OCI-LY7 (cell line): ENCODE results near the gene CXCL16. TPM values are rescaled to one million over a fixed set of nuclear protein-coding genes. Genes with fewer than 3 reads are reported as not detected.
"Not testable (repeated sequence)": the region's sequence is repeated elsewhere in the genome, so short reads cannot be mapped to it uniquely, and the experiment has no call there.

Experiments used
- BruUV-seq: library from RNA; stranded (reverse); fragments of 400-500 nt; replicated peaks from 2 replicates; lab custom pipeline; 2021; lab: Mats Ljungman, UMichigan
- CTCF ChIA-PET: fragments of 300-600 bp; sonication (Branson Sonifier 250); formaldehyde crosslinking; loops from one replicate; lab custom pipeline; 2022; ENCODE audit warnings: antibody characterized with exemption; ENCODE audit not compliant: unreplicated experiment; lab: Charles Lee
- POLR2A ChIA-PET: fragments of 300-600 bp; sonication (Branson Sonifier 250); formaldehyde crosslinking; loops from one replicate; lab custom pipeline; 2022; ENCODE audit warnings: antibody characterized with exemption; lab: Charles Lee
- DNase-seq: peaks from one replicate; pipeline ENCODE4 v3.0.0-alpha.2; 2015; ENCODE audit warnings: low spot score
- H2AFZ ChIP-seq: fragments of 200-600 bp; sonication (generic), shearing (Covaris generic); 2 replicates; pipeline ENCODE4 v1.6.1; 2014; ENCODE audit warnings: mild to moderate bottlenecking, antibody characterized with exemption, low read length, moderate library complexity
- H3K27ac ChIP-seq: fragments of 200-600 bp; sonication (generic); 2 replicates; pipeline ENCODE4 v1.5.1; 2014; ENCODE audit warnings: mixed run types, low read depth, mild to moderate bottlenecking, moderate library complexity, low read length, inconsistent platforms; ENCODE audit not compliant: poor library complexity, severe bottlenecking
- H3K36me3 ChIP-seq: fragments of 200-600 bp; sonication (generic); 2 replicates; pipeline ENCODE4 v1.6.1; 2014; ENCODE audit warnings: mild to moderate bottlenecking, antibody characterized with exemption, low read length, moderate library complexity, mixed read lengths; ENCODE audit not compliant: insufficient read depth
- H3K4me1 ChIP-seq: fragments of 200-600 bp; sonication (generic); 2 replicates; pipeline ENCODE4 v1.5.1; 2014; ENCODE audit warnings: mild to moderate bottlenecking, low read length; ENCODE audit not compliant: insufficient read depth, poor library complexity, severe bottlenecking
- H3K4me2 ChIP-seq: fragments of 200-600 bp; sonication (generic); 2 replicates; pipeline ENCODE4 v1.6.1; 2014; ENCODE audit warnings: mild to moderate bottlenecking, low read length
- H3K4me3 ChIP-seq: fragments of 200-600 bp; sonication (generic); 2 replicates; pipeline ENCODE4 v1.5.1; 2014; ENCODE audit warnings: mild to moderate bottlenecking, low read depth, low read length; ENCODE audit not compliant: poor library complexity, severe bottlenecking
- H3K79me2 ChIP-seq: fragments of 200-600 bp; sonication (generic); 2 replicates; pipeline ENCODE4 v1.6.1; 2016; ENCODE audit warnings: low read depth, mild to moderate bottlenecking, low read length, moderate library complexity, mixed read lengths; ENCODE audit not compliant: insufficient read depth
- H3K9me2 ChIP-seq: fragments of 200-600 bp; sonication (generic); 2 replicates; pipeline ENCODE4 v1.6.1; 2016; ENCODE audit warnings: mild to moderate bottlenecking, low read length, mixed read lengths; ENCODE audit not compliant: insufficient read depth
- H3K9me3 ChIP-seq: fragments of 200-600 bp; sonication (generic); 2 replicates; pipeline ENCODE4 v1.6.1; 2014; ENCODE audit warnings: mild to moderate bottlenecking, mixed run types, low read length, mixed read lengths
- H4K20me1 ChIP-seq: fragments of 200-600 bp; sonication (generic); 2 replicates; pipeline ENCODE4 v1.6.1; 2014; ENCODE audit warnings: mild to moderate bottlenecking, antibody characterized with exemption, low read length, moderate library complexity, mixed read lengths; ENCODE audit not compliant: insufficient read depth
- CTCF ChIP-seq: fragments of 200-600 bp; sonication (generic); conservative IDR thresholded peaks from 2 replicates; pipeline ENCODE4 v1.5.1; 2014; ENCODE audit warnings: mild to moderate bottlenecking, antibody characterized with exemption, low read length, moderate library complexity, mixed read lengths
- EZH2phosphoT487 ChIP-seq: fragments of 200-600 bp; sonication (generic); IDR thresholded peaks from 2 replicates; pipeline ENCODE4 v1.6.1; 2018; ENCODE audit warnings: low read depth, borderline replicate concordance, mild to moderate bottlenecking, mixed run types, antibody characterized with exemption, low read length, moderate library complexity, mixed read lengths
- intact Hi-C: fragments of 100-400 bp; cut with micrococcal nuclease; formaldehyde crosslinking; loops from one replicate; pipeline ENCODE4 v1.10.0; 2022; ENCODE audit not compliant: unreplicated experiment
- total RNA-seq, 2 experiments: library from RNA; depleted of rRNA in 1 of 2; stranded (reverse); fragments of >200 nt in 1 of 2; shearing (Covaris generic) in 1 of 2; gene quantifications; 2 replicates each; pipeline ENCODE4 v1.2.3, GENCODE V29; 2014 to 2022

The CXCL16 gene
- total RNA-seq, 2 experiments from 2014 or later: not detected

DNA sequence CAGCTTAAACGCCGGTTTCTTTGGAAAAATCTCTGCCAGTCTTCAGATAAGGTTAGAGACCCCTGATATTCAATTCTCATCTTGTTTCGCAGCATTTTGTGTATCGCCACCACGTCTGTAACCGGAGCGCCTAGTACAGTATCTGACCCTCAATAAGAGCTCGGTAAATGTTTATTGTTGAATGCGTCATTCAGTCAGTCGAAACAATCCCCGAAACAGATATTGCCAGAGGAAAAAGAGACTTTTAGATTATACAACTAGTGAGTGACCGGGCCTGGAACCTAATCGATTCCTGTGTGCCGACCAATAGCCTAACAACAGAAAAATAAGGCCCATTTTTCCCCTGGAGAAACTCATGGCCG lies 36.4 kb downstream of the CXCL16 start:
- Histone ChIP-seq H3K9me3 (no peaks in the 10 kb centered on the region; the same call in 1 of the 2 replicates), H3K4me3 (peak overlapping the region; percentile 85), H3K27ac (peak overlapping the region; percentile 34), H2AFZ (peak overlapping the region; percentile 58; the same call in 1 of the 2 replicates), H3K4me1 (peaks cover 30% of the 10 kb centered on the region), H4K20me1 (peaks cover 12% of the 10 kb centered on the region; the same call in 1 of the 2 replicates), H3K36me3 (peaks cover 26% of the 10 kb centered on the region), H3K79me2 (peaks cover 66% of the 10 kb centered on the region), H3K9me2 (no peaks in the 10 kb centered on the region), H3K4me2 (peak overlapping the region; percentile 88)
- TF ChIP-seq EZH2phosphoT487 (no peak), CTCF (no peak)
- ChIA-PET POLR2A (no interaction called here), CTCF (no interaction called here)
- no peak for DNase-seq
- no TSS peak for BruUV-seq
- intact Hi-C loops: loop anchor here (10.0 kb wide), 1 partner anchor 139 kb away; the partner anchor contains the start of gene GGT6

- intact Hi-C loops: loop anchor here (10.0 kb wide), 1 partner anchor 136 kb away; the partner anchor contains the start of gene GGT6
- DNase-seq: no peak
- Histone ChIP-seq H3K27ac (no peak overlapping the region), H3K36me3 (peaks cover 45% of the 10 kb centered on the region), H3K9me2 (no peaks in the 10 kb centered on the region), H2AFZ (no peak overlapping the region), H3K4me3 (no peak overlapping the region), H3K79me2 (peaks cover 86% of the 10 kb centered on the region), H4K20me1 (peaks cover 12% of the 10 kb centered on the region), H3K4me1 (peaks cover 30% of the 10 kb centered on the region), H3K9me3 (no peaks in the 10 kb centered on the region), H3K4me2 (peak overlapping the region; percentile 88; the same call in 1 of the 2 replicates)
- CTCF ChIA-PET: interaction anchor here (0.6 kb wide), 1 partner anchor 132 kb away, joined by 3 read pairs; no protein-coding TSS in a partner anchor
- POLR2A ChIA-PET: interaction anchor here (0.6 to 1.0 kb wide), 2 partner anchors 9 to 784 kb away, joined by 4 to 6 read pairs; partner anchors contain the start of gene ARRB2
- TF ChIP-seq CTCF (no peak), EZH2phosphoT487 (no peak)
- no TSS peak for BruUV-seq
These were observed 38.6 kb downstream of the CXCL16 start for GRCh38 chr17:4701116-4701515.

DNA sequence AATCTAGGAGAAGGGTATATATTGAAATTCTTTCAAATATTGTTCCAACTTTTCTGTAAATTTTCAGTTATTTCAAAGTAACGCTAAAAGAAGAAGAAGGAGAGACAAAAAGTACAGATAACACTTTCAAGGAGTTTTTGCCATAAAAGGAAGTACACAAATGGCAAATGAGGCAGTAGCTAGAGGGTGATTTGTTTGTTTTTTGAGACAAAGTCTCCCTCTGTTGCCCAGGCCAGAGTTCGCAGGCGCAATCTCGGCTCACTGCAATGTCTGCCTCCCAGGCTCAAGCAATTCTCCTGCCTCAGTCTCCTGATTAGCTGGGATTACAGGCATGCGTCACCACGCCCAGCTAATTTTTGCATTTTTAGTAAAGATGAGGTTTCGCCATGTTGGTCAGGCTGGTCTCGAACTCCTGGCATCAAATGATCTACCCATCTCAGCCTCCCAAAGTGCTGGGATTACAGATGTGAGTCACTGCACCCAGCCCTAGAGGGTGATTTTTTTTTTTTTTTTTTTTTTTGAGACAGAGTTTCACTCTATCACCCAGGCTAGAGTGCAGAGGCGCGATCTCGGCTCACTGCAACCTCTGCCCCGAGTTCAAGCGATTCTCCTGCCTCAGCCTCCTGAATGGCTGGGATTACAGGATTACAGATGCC lies 40.2 kb downstream of the CXCL16 start:
- POLR2A ChIA-PET, BruUV-seq, H2AFZ ChIP-seq, CTCF ChIA-PET, H3K4me3 ChIP-seq, DNase-seq, H3K9me3 ChIP-seq, H3K4me2 ChIP-seq, H3K9me2 ChIP-seq, H3K27ac ChIP-seq: not testable (repeated sequence)
- Histone ChIP-seq H4K20me1 (peaks cover 12% of the 10 kb centered on the region), H3K79me2 (peaks cover 90% of the 10 kb centered on the region), H3K36me3 (peaks cover 57% of the 10 kb centered on the region), H3K4me1 (peaks cover 22% of the 10 kb centered on the region)
- intact Hi-C loops: loop anchor here (10.0 kb wide), 1 partner anchor 135 kb away; the partner anchor contains the start of gene GGT6
